GM21619 (cell line): Measurements from ENCODE around the gene LITAF.

Experiments used
- ATAC-seq: cut with Tn5 transposase; IDR thresholded peaks from one replicate; pipeline ENCODE4 v1.9.1; 2021; ENCODE audit not compliant: unreplicated experiment

LITAF gene

GRCh38 chr16:11586856-11587642 is at the start of gene LITAF:
TSS of gene LITAF (minus strand) at chr16:11586919. CDS start at chr16:11556730, 30,189 bp downstream.
- peak; percentile 46 for ATAC-seq

- ATAC-seq: no peak
Observed at GRCh38 chr16:11636172-11636721, 49.5 kb upstream of the LITAF start.

GRCh38 chr16:11635679-11636171 is 49.0 kb upstream of the LITAF start:
- ATAC-seq: no peak

DNA sequence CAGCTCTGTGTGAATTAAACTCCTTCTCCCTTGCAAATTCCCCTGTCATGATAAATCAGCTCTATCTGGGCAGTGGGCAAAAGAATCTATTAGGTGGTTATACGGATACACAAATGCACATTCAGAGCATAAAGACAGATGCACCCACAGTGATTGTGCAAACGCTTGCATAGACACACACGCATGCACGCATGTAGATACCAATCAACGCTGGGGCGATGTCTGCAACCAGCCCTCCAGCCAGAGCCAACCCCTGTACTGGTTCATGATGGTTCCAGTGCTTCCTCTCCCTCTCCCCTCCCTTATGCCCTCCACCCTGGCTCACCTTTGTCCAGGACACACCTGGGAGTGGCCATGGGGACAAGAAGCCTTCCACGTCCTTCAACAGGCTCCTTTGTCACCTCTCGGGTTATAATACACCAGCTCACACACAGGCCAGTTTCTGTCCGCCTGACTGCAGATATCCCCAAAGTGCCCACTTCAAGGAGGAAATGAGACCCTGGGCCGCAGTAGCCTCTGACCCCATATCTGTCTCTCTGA is 48.5 kb upstream of the LITAF start:
- no peak for ATAC-seq

- ATAC-seq: no peak
Observed at GRCh38 chr16:11634312-11634711, 47.6 kb upstream of the LITAF start.

GRCh38 chr16:11633113-11633512 is 46.4 kb upstream of the LITAF start:
- no peak for ATAC-seq

- ATAC-seq: no peak
Observed at GRCh38 chr16:11632455-11632939, 45.8 kb upstream of the LITAF start.

DNA sequence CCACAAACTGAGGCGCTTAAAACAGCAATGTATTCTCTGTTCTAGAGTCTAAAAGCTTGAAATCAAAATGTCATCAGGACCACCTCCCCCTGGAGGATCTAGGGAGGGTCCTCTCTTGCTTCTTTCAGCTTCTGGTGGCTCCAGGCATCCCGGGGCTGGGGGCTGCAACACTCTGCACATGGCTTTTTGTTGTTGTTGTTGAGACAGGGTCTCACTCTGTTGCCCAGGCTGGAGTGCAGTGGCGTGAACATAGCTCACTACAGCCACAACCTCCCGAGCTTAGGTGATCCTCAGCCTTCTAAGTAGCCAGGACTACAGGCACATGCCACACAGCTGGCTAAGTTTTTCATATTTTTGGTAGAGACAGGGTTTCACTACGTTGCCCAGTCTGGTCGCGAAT is 44.5 kb upstream of the LITAF start:
- no peak for ATAC-seq

- ATAC-seq: no peak
Observed at GRCh38 chr16:11630768-11631056, 44.0 kb upstream of the LITAF start.

GRCh38 chr16:11630046-11630767 is 43.5 kb upstream of the LITAF start:
- no peak for ATAC-seq

- no peak for ATAC-seq
Observed at GRCh38 chr16:11629071-11630030, 42.6 kb upstream of the LITAF start.

- no peak for ATAC-seq
Observed at GRCh38 chr16:11627822-11628457, 41.2 kb upstream of the LITAF start.

GRCh38 chr16:11627292-11627663 is 40.6 kb upstream of the LITAF start:
- ATAC-seq: no peak

GRCh38 chr16:11626657-11627291 is 40.1 kb upstream of the LITAF start:
- ATAC-seq: no peak

GRCh38 chr16:11625769-11626168 is 39.0 kb upstream of the LITAF start:
- no peak for ATAC-seq

DNA sequence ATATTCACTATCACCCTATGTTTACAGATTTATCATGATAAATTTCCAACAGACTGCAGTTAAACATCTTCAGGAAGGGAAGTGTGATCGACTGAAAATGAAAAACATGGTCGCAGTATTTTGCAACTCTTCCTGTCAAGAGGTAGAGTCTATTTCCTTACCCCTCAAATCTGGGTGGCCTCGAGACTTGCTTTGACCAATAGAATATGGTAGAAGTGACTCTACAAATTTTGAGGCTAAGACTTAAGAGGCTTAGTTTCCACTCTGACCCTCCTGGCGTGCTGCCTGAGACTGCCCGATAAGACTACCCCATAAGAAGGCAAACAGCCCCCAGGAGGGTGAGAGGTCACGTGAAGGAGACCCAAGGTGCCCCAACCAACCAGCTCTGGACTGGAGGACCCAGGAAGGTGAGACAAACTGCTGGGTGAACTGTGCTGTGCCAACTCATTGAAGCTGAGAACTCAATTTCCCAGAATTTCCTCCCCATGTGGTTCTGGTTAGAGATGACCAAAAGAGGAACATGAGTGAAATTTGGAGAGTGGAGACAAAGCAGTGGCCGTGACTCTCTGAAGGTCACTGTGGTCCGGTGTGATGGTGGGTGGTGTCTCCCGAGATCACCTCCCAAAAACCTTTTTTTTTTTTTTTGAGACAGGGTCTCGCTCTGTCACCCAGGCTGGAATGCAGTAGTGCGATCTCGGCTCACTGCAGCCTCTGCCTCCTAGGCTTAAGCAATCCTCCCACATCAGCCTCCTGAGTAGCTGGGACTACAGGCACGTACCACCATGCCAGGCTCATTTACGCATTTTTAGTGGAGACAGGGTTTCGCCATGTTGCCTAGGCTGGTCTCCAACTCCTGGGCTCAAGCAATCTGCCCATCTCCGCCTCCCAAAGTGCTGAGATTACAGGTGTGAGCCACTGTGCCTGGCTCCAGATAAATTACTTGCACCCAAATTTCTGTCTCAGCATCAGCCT is 38.2 kb upstream of the LITAF start:
- ATAC-seq: no peak

GRCh38 chr16:11624205-11624604 is 37.5 kb upstream of the LITAF start:
- ATAC-seq: no peak

DNA sequence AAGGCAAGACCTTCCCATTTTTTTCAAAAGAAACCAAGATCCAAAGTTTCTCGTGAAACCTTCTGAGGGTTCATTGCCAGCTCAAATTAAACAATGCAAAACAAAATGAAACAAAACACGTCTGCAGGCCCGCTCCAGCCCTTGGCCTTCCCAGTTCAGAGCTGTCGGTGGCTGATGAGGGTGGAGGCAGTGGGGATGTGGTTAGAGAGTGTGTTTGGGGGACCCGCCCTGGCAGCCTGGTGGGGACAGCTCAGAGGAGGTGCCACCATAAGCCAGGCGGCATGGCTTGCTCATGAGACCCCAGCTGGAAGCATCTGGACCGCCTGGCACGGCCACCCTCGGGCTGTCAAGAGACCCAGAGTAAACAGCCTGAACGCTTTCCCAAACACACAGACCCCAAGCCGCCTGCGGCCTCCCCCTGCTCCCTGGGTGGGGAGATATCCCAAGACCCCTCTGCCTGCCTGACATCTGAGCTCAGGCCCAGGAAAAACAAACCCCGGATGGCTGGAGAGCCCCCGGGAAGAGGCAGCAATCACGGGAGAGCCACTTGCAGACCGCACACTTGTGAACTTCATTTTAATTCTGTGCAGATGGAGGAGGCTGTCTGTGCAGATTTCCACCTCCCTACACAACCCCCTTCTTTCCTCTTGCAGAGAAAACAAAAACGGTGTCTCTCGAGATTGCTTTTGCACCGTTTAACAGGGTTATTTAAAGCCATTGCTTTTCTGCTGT is 35.4 kb upstream of the LITAF start:
- no peak for ATAC-seq
